H1 (cell line): ENCODE measurements around the gene SPEN. TPM values are rescaled to one million over a fixed set of nuclear protein-coding genes. Genes with fewer than 3 reads are reported as not detected.

Source experiments
- CTCF ChIA-PET: fragments of 300-600 bp; sonication (Branson Sonifier 250); formaldehyde crosslinking; loops from one replicate; lab custom pipeline; 2021; ENCODE audit not compliant: partially characterized antibody; lab: Charles Lee
- POLR2A ChIA-PET: fragments of 300-600 bp; sonication (Branson Sonifier 250); formaldehyde crosslinking; loops from one replicate; lab custom pipeline; 2021; ENCODE audit warnings: inconsistent platforms; ENCODE audit not compliant: partially characterized antibody; lab: Charles Lee
- DNase-seq, 2 experiments: peaks; one replicate each; pipeline versions ENCODE4 v3.0.0 to v3.0.0-alpha.2; 2010 to 2022; ENCODE audit warnings: low spot score in 2 of 2, low read depth in 1 of 2, mixed read lengths in 1 of 2
- FAIRE-seq: peaks from 2 replicates; lab custom pipeline; 2011; peaks lifted over from hg19 to GRCh38; lab: Jason Lieb, UNC
- H2AFZ ChIP-seq: 2 replicates; pipeline ENCODE4 v1.8.1; 2012; ENCODE audit warnings: low read length, inconsistent platforms
- H2AK5ac ChIP-seq: 2 replicates; pipeline ENCODE4 v1.6.1; 2013; ENCODE audit warnings: low read depth, low read length
- H2BK120ac ChIP-seq: replicated peaks from 2 replicates; pipeline ENCODE3; 2013; ENCODE audit warnings: low read depth, low read length, inconsistent platforms
- H2BK12ac ChIP-seq: 2 replicates; pipeline ENCODE4 v1.6.1; 2013; ENCODE audit warnings: low read depth, low read length
- H2BK15ac ChIP-seq: 2 replicates; pipeline ENCODE4 v1.6.1; 2013; ENCODE audit warnings: low read length
- H2BK20ac ChIP-seq: 2 replicates; pipeline ENCODE4 v1.6.1; 2013; ENCODE audit warnings: low read length
- H2BK5ac ChIP-seq: 2 replicates; pipeline ENCODE4 v1.6.1; 2013; ENCODE audit warnings: low read depth, low read length
- H3K14ac ChIP-seq: 2 replicates; pipeline ENCODE4 v1.6.1; 2013; ENCODE audit warnings: inconsistent platforms; ENCODE audit not compliant: insufficient read length
- H3K18ac ChIP-seq: 2 replicates; pipeline ENCODE4 v1.6.1; 2013; ENCODE audit warnings: low read length; ENCODE audit errors: extremely low read depth
- H3K23ac ChIP-seq: 2 replicates; pipeline ENCODE4 v1.6.1; 2013; ENCODE audit warnings: inconsistent platforms; ENCODE audit not compliant: insufficient read length
- H3K23me2 ChIP-seq: 2 replicates; pipeline ENCODE4 v1.6.1; 2013; ENCODE audit warnings: low read depth, low read length
- H3K27ac ChIP-seq: 2 replicates; pipeline ENCODE4 v1.6.1; 2011; ENCODE audit warnings: low read depth, low read length, inconsistent platforms
- H3K27me3 ChIP-seq, 4 experiments: replicated peaks in 1 of 4; 1 replicate in 1 of 4; 2 replicates in 3 of 4; pipeline versions ENCODE4 v1.6.1 to v1.8.1; 2011 to 2013; ENCODE audit warnings: low read length in 3 of 4, mild to moderate bottlenecking in 3 of 4, inconsistent platforms in 2 of 4, mixed read lengths in 2 of 4, moderate library complexity in 1 of 4; ENCODE audit not compliant: control insufficient read depth in 3 of 4, insufficient read depth in 3 of 4; ENCODE audit errors: extremely low read depth in 1 of 4
- H3K36me3 ChIP-seq, 4 experiments: 2 replicates each; pipeline versions ENCODE4 v1.6.1 to v1.8.1; 2011 to 2013; ENCODE audit warnings: mild to moderate bottlenecking in 4 of 4, low read length in 3 of 4, moderate library complexity in 2 of 4, control low read depth in 1 of 4, inconsistent platforms in 1 of 4; ENCODE audit not compliant: insufficient read depth in 4 of 4, control insufficient read depth in 2 of 4
- H3K4ac ChIP-seq: replicated peaks from 2 replicates; pipeline ENCODE3; 2013; ENCODE audit warnings: low read length, low read depth, mixed read lengths, inconsistent platforms; ENCODE audit not compliant: insufficient read length
- H3K4me1 ChIP-seq, 4 experiments: replicated peaks in 1 of 4; 1 replicate in 1 of 4; 2 replicates in 3 of 4; pipeline versions ENCODE4 v1.6.1 to v1.8.1; 2011 to 2013; ENCODE audit warnings: low read length in 3 of 4, inconsistent platforms in 2 of 4, mixed read lengths in 1 of 4; ENCODE audit not compliant: insufficient read depth in 4 of 4, control insufficient read depth in 3 of 4
- H3K4me2 ChIP-seq, 2 experiments: 2 replicates each; pipeline versions ENCODE4 v1.6.1 to v1.8.1; 2011 to 2013; ENCODE audit warnings: low read depth in 2 of 2, low read length in 2 of 2, control low read depth in 1 of 2, inconsistent platforms in 1 of 2, mild to moderate bottlenecking in 1 of 2; ENCODE audit not compliant: insufficient read depth in 1 of 2
- H3K4me3 ChIP-seq, 4 experiments: fragments of 200-600, 300-600 bp in 1 of 4; sonication (generic), shearing (Covaris generic), sonication (Bioruptor Twin) in 1 of 4; 2 replicates each; pipeline versions ENCODE4 v1.5.1 to v1.8.1; 2011 to 2016; ENCODE audit warnings: low read length in 4 of 4, low read depth in 3 of 4, control low read depth in 2 of 4, inconsistent platforms in 2 of 4, mild to moderate bottlenecking in 2 of 4, mixed read lengths in 1 of 4, moderate library complexity in 1 of 4; ENCODE audit not compliant: insufficient read depth in 2 of 4; ENCODE audit errors: extremely low read depth in 1 of 4
- H3K56ac ChIP-seq: replicated peaks from 2 replicates; pipeline ENCODE3; 2013; ENCODE audit warnings: low read depth, mild to moderate bottlenecking, mixed read lengths, low read length, inconsistent platforms; ENCODE audit not compliant: insufficient read length
- H3K79me1 ChIP-seq: 2 replicates; pipeline ENCODE4 v1.6.1; 2013; ENCODE audit warnings: low read depth, low read length, control low read depth
- H3K79me2 ChIP-seq, 2 experiments: 2 replicates each; pipeline versions ENCODE4 v1.6.1 to v1.8.1; 2012 to 2013; ENCODE audit warnings: low read length in 2 of 2, mild to moderate bottlenecking in 2 of 2, inconsistent platforms in 1 of 2; ENCODE audit not compliant: insufficient read depth in 2 of 2, control insufficient read depth in 1 of 2
- H3K9ac ChIP-seq, 4 experiments: replicated peaks in 1 of 4; 1 replicate in 1 of 4; 2 replicates in 3 of 4; pipeline versions ENCODE4 v1.6.1 to v1.8.1; 2011 to 2013; ENCODE audit warnings: low read depth in 3 of 4, low read length in 3 of 4, control low read depth in 2 of 4, mild to moderate bottlenecking in 2 of 4, moderate library complexity in 2 of 4, inconsistent platforms in 1 of 4; ENCODE audit errors: extremely low read depth in 1 of 4
- H3K9me3 ChIP-seq, 2 experiments: 2 replicates each; pipeline versions ENCODE4 v1.6.1 to v1.8.1; 2012 to 2013; ENCODE audit warnings: mild to moderate bottlenecking in 2 of 2, moderate library complexity in 2 of 2, control low read depth in 1 of 2, inconsistent platforms in 1 of 2, low read depth in 1 of 2, low read length in 1 of 2, mixed read lengths in 1 of 2; ENCODE audit not compliant: insufficient read depth in 2 of 2
- H4K20me1 ChIP-seq, 2 experiments: replicated peaks in 1 of 2; 2 replicates each; pipeline versions ENCODE3 to v1.8.1; 2011 to 2013; ENCODE audit warnings: inconsistent platforms in 2 of 2, low read length in 2 of 2, mild to moderate bottlenecking in 1 of 2; ENCODE audit not compliant: insufficient read depth in 2 of 2, control insufficient read depth in 1 of 2
- H4K5ac ChIP-seq: 2 replicates; pipeline ENCODE4 v1.6.1; 2013; ENCODE audit warnings: low read length, low read depth, mixed read lengths, inconsistent platforms; ENCODE audit not compliant: insufficient read length
- H4K8ac ChIP-seq: 2 replicates; pipeline ENCODE4 v1.8.0; 2013; ENCODE audit warnings: mild to moderate bottlenecking, moderate library complexity, low read length, inconsistent platforms; ENCODE audit not compliant: insufficient read depth; ENCODE audit errors: extremely low read depth
- H4K91ac ChIP-seq: replicated peaks from 2 replicates; pipeline ENCODE3; 2013; ENCODE audit warnings: low read length, mixed read lengths, inconsistent platforms; ENCODE audit not compliant: insufficient read length
- BRCA1 ChIP-seq: IDR thresholded peaks from 2 replicates; pipeline ENCODE4 v1.6.1; 2012; ENCODE audit warnings: low read depth, low read length, improper control_type of control experiment
- GABPA ChIP-seq: IDR thresholded peaks from 2 replicates; pipeline ENCODE4 v1.6.1; 2011; ENCODE audit warnings: mild to moderate bottlenecking, low read length, moderate library complexity, borderline replicate concordance; ENCODE audit not compliant: insufficient read depth
- HDAC6 ChIP-seq: IDR thresholded peaks from one replicate; pipeline ENCODE4 v1.7.1; 2012; ENCODE audit warnings: low read depth, mild to moderate bottlenecking, inconsistent platforms, low read length, moderate library complexity
- NANOG ChIP-seq: IDR thresholded peaks from 2 replicates; pipeline ENCODE4 v1.6.1; 2011; ENCODE audit warnings: low read length, low read depth, mild to moderate bottlenecking, inconsistent platforms; ENCODE audit not compliant: insufficient read depth, poor library complexity, severe bottlenecking
- POLR2AphosphoS5 ChIP-seq: IDR thresholded peaks from 2 replicates; pipeline ENCODE4 v1.6.1; 2011; ENCODE audit warnings: low read depth, low read length
- POU5F1 ChIP-seq: IDR thresholded peaks from 2 replicates; pipeline ENCODE4 v1.6.1; 2011; ENCODE audit warnings: low read depth, mild to moderate bottlenecking, low read length, moderate library complexity
- SAP30 ChIP-seq: fragments of 300-600 bp; sonication (generic); IDR thresholded peaks from 2 replicates; pipeline ENCODE4 v1.7.1; 2012; ENCODE audit warnings: low read length, moderate library complexity, mild to moderate bottlenecking, inconsistent platforms; ENCODE audit not compliant: insufficient read depth, insufficient replicate concordance
- SUZ12 ChIP-seq: fragments of 200-600 bp; sonication (generic); IDR thresholded peaks from 2 replicates; pipeline ENCODE4 v1.6.1; 2012; ENCODE audit warnings: mild to moderate bottlenecking, inconsistent platforms, low read length, moderate library complexity, mixed read lengths
- TAF1 ChIP-seq: IDR thresholded peaks from 2 replicates; pipeline ENCODE4 v1.6.1; 2011; ENCODE audit warnings: mild to moderate bottlenecking, low read depth, low read length
- TCF12 ChIP-seq: IDR thresholded peaks from 2 replicates; pipeline ENCODE4 v1.6.1; 2011; ENCODE audit warnings: low read depth, mild to moderate bottlenecking, low read length
- YY1 ChIP-seq: IDR thresholded peaks from 2 replicates; pipeline ENCODE4 v1.6.1; 2011; ENCODE audit warnings: low read depth, mild to moderate bottlenecking, low read length
- ZNF274 ChIP-seq: IDR thresholded peaks from 2 replicates; pipeline ENCODE4 v1.7.0; 2012; ENCODE audit warnings: low read length, borderline replicate concordance; ENCODE audit errors: extremely low read depth
- WGBS, 2 experiments: shearing (Covaris generic) in 1 of 2; methylation state at CpG; one replicate each; pipeline versions ENCODE4 v1.1.6 to v1.1.7; 2013 to 2015; ENCODE audit warnings: low lambda C conversion rate in 2 of 2, mixed read lengths in 2 of 2, inconsistent platforms in 1 of 2, low coverage in 1 of 2, missing lambda C conversion rate in 1 of 2; ENCODE audit not compliant: insufficient replicate concordance in 2 of 2, insufficient coverage in 1 of 2, insufficient read length in 1 of 2; ENCODE audit errors: extremely low coverage in 1 of 2, missing lambda C conversion rate in 1 of 2; 5-methylcytosine and 5-hydroxymethylcytosine counted together
- polyA plus RNA-seq, 7 experiments: library from polyadenylated mRNA; depleted of rRNA in 3 of 7; stranded (reverse) in 5 of 7; unstranded in 2 of 7; fragments of >200 nt in 5 of 7; fragments of 200-250 nt in 2 of 7; gene quantifications; 1 replicate in 5 of 7; 2 replicates in 1 of 7; 4 replicates in 1 of 7; pipeline versions ENCODE4 v1.2.1 to v1.2.3, GENCODE V29; 2011 to 2013; ENCODE audit warnings: missing spikeins in 2 of 7, mixed read lengths in 2 of 7
- total RNA-seq: library from RNA; stranded (reverse); fragmentation: NEBNext Ultra II Directional; extraction: Animal tissue kit (Norgen Biotek cat#: 25700); gene quantifications from 2 replicates; pipeline ENCODE4 v1.2.1, GENCODE V29; 2021

SPEN gene
- total and polyA plus RNA-seq, 2 of the 8 experiments (the other 6 are each of a cell fraction or from before 2014, with no cell fraction given): 12.5 to 52.1 TPM

DNA sequence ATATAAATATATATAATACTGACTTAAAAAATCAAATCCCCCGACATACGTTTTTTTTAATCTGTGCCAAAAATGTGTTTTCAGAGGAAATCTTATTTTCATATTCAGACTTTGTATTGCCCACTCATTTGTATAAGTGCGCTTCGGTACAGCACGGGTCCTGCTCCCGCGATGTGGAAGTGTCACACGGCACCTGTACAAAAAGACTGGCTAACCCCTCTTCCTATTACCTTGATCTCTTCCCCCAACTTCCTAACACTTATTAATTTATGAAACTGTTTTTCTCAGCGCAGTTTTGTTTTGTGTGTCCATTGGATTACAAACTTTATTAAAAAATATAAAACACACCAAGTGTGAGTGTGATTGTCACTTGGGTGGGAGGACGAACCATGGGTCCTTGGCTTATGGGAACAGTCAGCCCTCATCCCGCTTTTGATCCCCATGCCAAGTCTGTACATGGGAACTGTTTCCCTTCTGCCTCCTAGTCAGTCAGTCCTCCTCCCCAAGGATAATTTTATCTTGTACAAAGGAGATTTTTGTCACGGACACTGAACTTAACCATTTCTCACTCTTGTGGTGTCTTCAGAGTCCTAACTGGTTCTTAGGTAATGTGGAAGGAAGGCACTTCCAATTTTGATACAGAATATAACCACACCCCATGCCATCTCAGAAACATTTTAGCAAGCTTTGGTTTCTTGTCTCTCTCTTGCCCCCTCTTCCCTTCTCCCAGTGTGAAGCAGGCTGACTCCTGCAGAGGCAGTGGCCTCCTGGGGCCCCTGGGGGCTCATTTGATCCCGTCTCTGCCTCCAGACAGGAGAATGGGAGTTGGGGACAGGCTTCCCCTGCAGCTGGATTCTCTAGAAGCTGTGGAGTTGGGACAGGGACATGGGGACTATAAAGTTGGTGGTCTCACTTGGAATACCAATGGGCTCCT is 92.9 kb downstream of the SPEN start:
- FAIRE-seq: no peak
- no peaks in the 10 kb centered on the region for H3K23me2 ChIP-seq
- TF ChIP-seq TAF1 (no peak), POU5F1 (no peak), POLR2AphosphoS5 (no peak), ZNF274 (no peak), HDAC6 (no peak), GABPA (no peak), YY1 (no peak), SUZ12 (no peak), TCF12 (no peak), SAP30 (no peak), NANOG (no peak), BRCA1 (no peak)

More for the DNA sequence above, 92.9 kb downstream of the SPEN start:
- no peak overlapping the region for H2BK15ac ChIP-seq
- no peak overlapping the region for H3K27ac ChIP-seq
- H3K79me2 ChIP-seq: no peaks in the 10 kb centered on the region
- no peaks in the 10 kb centered on the region; a peak in 1 of 7 replicates for H3K4me1 ChIP-seq
- H3K4ac ChIP-seq: no peak overlapping the region
- 90% methylated on average over 13 of the region's 13 CpGs; no CpG with 5 or more reads in 1 of the 2 experiments for WGBS, 2 experiments
- H3K14ac ChIP-seq: no peak overlapping the region
- no peak for DNase-seq
- H3K4me3 ChIP-seq: no peak overlapping the region
- H2AFZ ChIP-seq: no peak overlapping the region
- H2AK5ac ChIP-seq: no peak overlapping the region
- H3K9ac ChIP-seq: no peak overlapping the region
- H3K4me2 ChIP-seq: no peak overlapping the region
- no peaks in the 10 kb centered on the region for H3K9me3 ChIP-seq
- H3K36me3 ChIP-seq: peaks cover 8 to 58% (median 33%) of the 10 kb centered on the region in 4 experiments; a peak in 7 of 8 replicates
- peaks cover 2 to 15% of the 10 kb centered on the region in 2 experiments for H4K20me1 ChIP-seq
- H3K23ac ChIP-seq: no peak overlapping the region
- POLR2A ChIA-PET: interaction anchor here (0.9 kb wide), 1 partner anchor 10 kb away, joined by 3 read pairs; no protein-coding TSS in a partner anchor
- no peaks in the 10 kb centered on the region; the same call in 1 of the 2 replicates for H3K79me1 ChIP-seq
- H2BK120ac ChIP-seq: no peak overlapping the region
- H2BK20ac ChIP-seq: no peak overlapping the region
- CTCF ChIA-PET: interaction anchor here (1.0 to 1.2 kb wide), 2 partner anchors 14 to 35 kb away, joined by 4 read pairs; partner anchors contain the start of gene ZBTB17
- no peaks in the 10 kb centered on the region for H3K27me3 ChIP-seq
- no peak overlapping the region for H4K8ac ChIP-seq
- H3K56ac ChIP-seq: no peak overlapping the region
- no peak overlapping the region for H2BK12ac ChIP-seq
- no peak overlapping the region for H4K91ac ChIP-seq
- H4K5ac ChIP-seq: no peak overlapping the region
- H3K18ac ChIP-seq: no peak overlapping the region
- no peak overlapping the region for H2BK5ac ChIP-seq
